HG02678 (cell line): ENCODE measurements around the gene PPP1R14D.

ENCODE experiments used
- ATAC-seq: cut with Tn5 transposase; IDR thresholded peaks from one replicate; pipeline ENCODE4 v1.9.1; 2021; ENCODE audit warnings: mild to moderate bottlenecking, moderate library complexity; ENCODE audit not compliant: unreplicated experiment

The PPP1R14D gene

DNA sequence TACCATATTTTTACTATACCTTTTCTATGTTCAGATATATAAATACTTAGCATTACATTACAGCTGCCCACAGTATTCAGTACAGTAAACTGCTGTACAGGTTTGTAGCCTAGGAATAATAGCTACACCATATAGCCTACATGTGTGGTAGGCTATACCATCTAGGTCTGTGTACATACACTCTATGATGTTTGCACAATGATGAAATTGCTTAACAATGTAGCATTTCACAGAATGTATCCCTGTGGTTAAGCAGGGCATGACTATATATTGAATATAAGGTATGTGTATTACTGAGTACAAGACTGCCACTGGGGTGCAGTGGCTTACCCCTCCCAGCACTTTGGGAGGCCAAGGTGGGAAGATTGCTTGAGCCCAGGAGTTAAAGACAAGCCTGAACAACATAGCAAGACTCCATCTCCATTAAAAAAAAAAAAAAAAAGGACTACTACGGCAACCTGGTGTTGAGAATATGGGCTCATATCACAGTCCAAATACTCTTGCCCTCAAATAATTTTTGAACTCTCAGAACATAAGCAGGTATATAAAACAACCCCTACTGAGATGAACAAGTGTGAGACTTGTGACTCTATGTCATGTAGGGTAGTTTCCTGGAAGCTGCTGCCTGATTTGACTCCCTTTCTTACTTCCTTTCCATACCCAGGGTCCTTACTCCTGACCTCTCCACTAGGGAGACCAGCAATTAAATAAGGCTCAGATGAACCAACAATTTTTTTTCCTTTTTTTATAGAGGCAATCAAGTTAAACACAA is 4.8 kb downstream of the PPP1R14D start:
- ATAC-seq = no peak

DNA sequence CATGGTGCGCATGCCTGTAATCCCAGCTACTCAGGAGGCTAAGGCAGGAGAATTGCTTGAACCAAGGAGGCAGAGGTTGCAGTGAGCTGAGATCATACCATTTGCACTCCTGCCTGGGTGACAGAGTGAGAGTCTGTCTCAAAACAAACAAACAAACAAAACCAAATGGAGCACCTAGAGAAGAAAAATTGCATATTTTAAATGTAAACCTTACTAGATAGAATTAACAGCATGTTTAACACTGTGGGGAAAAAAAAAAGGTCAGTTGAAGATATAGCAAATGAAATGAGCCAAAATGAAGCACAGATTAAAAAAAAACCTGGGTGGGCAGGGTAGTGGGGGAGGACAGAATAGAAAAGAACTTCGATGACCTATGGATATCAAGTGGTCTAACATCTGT is 7.3 kb downstream of the PPP1R14D start:
- no peak for ATAC-seq

DNA sequence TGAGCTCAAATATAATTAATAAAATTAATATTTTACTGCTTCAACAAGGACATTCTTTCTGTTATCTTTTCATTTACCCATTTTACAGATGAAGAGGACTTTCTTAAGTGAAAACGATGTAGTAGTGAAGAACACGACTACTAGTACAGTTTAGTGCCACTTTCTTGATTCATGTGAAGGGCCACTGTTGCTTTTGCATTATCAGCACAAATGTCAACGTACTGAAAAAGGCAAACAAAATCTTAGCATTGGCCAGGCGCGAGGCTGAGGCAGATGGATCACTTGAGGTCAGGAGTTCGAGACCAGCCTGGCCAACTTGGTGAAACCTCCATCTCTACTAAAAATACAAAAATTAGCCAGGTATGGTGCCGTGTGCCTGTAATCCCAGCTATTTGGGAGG is 9.5 kb downstream of the PPP1R14D start:
- ATAC-seq = no peak

DNA sequence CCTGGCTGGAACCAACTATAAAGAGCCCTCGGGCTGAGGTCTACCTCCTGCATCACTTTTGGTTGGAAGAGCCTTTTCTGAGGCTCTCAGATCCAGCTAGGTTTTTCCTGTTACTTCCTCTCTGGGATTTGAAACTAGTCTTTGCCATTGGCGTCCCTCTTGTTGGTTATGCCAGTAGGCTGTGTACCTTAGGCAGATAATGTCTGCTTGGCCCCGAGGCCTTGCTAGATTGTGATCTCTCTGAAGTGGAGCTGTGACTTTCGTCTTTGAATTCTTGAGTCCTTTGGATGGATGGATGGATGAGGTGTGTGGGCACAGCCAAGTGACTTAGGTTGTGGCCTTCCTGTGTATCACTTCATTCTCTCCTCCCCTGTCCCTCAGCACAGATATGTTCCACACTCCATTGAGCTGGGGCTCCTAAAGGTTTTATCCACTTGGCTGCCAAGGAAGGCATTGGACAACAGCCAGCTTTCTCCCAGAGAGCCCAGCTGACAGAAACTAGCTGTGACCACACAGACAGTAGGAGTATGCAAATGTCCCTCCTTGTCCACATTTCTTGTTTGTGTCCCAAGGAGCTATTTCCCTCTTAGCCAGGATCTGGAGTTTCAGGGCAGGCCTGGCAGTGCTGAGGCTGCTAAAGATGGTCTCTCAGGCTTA is 13.3 kb downstream of the PPP1R14D start:
- no peak for ATAC-seq

DNA sequence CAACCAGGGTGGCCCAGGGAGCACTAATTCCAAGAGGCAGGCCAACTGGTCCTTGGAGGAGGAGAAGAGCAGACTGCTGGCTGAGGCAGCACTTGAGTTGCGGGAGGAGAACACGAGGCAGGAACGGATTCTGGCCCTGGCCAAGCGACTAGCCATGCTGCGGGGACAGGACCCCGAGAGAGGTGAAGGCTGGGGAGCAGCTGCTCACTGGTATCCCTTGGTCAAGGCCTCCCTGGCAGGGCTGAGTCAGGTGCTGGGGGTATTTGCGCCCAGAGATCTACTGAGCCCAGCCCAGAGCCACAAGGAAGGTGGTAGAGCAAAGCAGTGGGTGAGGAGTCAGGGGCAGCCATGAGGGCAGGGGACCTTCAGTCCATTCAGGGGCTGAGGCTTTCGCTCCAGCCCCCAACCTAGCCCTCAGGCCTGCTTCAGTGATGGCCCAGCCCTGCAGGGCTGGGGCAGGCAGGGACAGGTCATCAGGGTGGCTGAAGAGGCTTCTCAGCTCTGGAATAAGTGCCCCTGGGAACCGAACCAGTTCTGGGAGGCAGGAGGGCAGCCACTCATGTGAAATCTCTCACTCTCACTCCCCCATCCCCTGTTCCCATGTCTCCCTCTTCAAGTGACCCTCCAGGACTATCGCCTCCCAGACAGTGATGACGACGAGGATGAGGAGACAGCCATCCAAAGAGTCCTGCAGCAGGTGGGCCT is 15.6 kb downstream of the PPP1R14D start:
- ATAC-seq = no peak

DNA sequence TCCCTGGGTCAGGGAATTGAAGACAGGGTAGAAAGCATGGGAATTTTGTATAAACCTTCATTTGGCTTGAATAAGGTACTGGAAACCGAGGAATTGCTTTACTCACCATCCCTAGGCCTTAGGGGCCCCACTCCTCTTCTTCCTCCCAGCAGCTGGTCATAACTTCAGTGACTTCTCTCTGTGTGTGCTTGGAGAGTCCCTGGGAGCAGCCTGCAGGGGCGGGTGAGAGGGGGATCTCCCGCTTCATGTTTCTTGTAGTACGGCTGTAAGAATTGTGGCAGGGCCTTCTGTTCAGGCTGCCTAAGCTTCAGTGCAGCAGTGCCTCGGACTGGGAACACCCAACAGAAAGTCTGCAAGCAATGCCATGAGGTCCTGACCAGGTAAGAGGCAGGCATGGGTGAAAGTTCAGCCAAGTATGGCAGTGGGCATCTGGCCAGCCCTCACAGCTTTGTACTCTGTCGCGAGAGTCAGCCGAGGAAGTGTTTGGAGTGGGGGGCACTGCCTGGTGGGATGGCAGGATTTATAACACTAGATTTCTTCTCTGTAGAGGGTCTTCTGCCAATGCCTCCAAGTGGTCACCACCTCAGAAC is 19.6 kb downstream of the PPP1R14D start:
- no peak for ATAC-seq

DNA sequence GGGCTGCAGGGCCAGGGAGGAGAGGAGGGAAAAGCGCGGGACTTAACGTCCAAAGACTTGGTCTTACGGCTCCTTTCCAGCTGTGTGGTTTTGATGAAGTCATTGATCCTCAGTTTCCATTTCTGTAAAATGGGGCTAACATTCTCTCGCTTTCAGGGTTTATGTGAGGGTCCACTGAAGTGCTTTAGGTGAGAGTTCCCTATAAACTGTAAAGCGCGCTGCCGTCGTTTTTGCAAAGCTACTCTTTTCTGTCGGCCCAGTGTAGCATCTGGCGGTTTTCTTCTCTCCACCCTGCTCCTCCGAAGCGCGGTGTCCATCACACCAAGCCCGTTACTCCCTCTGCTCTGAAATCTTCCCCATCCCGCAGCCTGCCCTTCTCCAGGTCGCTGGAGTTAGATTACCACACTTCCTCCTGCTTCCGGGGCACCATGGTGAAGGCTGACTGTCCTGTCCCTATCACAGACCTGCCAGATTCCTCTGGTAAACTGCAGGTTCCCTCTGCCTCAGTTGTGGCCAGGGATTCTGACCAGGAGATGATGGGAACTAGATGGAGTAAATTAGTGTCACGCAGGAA is 20.5 kb downstream of the PPP1R14D start:
- no peak for ATAC-seq

DNA sequence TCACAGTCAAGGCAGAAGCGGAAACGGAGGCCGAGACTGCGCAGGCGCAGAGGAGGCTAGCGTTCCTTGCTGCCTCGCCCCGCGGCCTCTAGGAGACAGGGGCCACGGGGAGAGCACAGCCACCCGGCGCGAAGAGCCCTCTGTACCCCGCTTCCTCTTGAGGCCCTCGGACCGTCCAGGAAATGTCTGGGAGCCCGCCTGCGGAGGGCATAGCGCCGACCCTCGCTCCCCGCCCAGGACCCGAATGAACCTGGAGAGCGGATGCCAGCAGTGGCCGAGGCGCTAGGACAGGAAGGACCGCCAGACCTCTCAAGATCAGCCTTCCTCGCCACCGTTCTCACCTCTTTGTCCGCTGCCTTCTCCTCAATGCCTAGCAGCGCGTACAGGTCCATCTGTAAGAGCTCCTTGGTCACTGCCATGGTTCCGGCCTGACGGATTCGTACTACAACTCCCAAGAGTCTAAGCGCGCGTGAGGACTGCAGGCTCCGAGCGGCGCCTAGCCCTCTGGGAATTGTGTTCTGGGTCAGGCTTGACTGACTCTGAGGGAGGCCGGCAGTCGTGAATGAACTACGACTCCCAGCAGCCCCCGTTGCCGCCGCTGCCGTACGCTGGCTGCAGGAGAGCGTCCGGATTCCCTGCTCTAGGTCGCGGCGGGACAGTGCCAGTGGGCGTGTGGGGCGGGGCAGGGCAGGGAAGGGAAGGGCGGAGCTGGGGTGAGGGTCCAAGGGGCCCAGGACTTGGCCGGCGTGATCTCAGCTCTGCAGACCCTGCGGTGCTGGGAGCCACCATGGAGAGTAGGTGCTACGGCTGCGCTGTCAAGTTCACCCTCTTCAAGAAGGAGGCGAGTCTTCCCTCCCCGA is 21.2 kb downstream of the PPP1R14D start, which contains the start of the genes DNAJC17 and ZFYVE19:
DNAJC17 (minus strand) TSS at position 446 of the 860 bp plus-strand sequence; CDS start at position 419, 27 bp downstream.
ZFYVE19 (plus strand) TSS at position 62 of the 860 bp plus-strand sequence; CDS start at position 563, 501 bp downstream.
- ATAC-seq = peak; percentile 93

DNA sequence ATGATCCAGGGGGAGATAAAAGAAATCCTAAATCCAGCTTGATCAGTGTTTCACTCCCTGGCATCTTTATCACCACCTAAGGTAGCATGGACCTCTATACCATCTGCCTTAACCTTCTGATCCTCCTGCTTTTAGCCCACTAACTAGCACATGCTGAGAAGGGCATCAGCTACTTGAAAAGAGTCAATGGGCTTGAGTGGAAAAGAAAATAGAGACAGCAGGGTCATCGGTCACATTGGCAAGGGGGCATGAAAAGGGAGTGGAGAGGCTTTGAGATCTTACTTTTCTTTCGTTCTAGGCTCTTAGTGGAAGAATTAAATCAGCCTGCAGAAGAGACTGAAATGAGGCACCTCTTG is 21.9 kb downstream of the PPP1R14D start:
- ATAC-seq = no peak

DNA sequence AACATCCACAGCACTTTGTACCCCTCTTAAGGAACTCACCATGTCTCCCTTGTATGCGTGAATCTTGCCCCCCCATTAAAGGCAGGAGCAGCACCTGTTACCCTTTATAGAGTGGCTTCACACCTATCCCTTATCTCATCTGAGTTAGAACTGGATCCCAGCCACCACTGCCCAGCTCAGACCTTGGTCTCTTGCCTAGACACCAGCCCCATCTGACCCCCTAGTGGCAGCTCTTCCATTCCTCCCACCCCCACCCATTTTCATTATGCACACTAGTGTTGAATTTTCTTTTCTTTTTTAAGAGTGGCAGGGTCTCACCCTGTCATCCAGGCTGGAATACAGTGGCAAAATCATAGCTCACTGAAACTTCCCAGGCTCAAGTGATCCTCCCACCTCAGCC is 24.8 kb downstream of the PPP1R14D start:
- no peak for ATAC-seq

DNA sequence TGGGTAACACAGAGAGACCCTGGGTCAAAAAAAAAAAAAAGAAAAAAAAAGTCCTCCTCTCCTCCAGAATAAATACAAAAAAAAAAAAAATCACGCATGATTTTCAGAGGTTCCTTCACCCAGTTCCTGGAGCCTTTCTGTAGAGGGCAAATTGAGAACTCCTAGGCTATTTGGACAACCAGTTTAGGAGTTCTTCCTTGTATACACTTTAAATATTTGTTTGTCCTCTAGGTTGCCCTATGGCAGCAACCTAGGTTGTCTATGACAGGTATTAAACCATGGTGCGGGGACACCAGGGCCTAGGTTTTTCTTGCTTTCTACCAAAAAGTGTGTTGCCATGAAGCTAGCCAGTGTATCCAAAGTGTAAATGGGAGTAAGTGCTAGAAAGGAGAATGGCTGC is 25.4 kb downstream of the PPP1R14D start:
- no peak for ATAC-seq

DNA sequence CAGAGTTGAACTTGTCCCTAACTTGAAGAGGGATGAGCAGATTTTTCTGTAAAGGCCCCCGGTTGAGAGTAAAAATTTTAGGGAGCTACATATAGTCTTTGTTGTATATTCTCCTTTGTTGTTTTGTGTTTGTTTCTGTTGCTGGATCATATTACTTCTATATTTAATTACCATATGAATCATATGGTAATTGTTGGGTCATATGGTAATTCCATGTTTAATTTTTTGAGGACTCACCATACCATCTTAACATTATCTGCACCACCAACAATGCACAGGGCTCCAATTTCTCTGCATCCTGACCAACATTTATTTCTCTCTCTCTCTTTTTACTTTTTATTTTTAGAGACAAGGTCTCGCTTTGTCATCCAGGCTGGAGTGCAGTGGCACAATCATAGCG is 29.0 kb downstream of the PPP1R14D start:
- ATAC-seq = no peak

DNA sequence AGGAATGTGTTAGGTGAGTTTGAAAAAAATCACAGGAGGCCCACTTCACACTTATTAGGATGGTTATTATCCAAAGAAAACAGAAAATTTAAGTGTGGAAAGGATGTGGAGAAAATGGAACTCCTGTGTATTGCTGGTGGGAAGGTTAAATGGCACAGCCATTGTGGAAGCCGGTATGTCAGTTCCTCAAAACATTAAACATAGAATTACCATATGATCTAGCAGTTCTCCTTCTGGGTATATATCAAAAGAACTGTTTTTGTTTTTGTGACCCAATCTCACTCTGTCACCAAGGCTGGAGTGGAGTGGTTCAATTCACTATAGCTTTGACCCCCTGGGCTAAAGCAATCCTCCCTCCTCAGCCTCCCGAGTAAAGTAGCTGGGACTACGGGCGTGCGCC is 32.0 kb downstream of the PPP1R14D start:
- ATAC-seq = no peak

DNA sequence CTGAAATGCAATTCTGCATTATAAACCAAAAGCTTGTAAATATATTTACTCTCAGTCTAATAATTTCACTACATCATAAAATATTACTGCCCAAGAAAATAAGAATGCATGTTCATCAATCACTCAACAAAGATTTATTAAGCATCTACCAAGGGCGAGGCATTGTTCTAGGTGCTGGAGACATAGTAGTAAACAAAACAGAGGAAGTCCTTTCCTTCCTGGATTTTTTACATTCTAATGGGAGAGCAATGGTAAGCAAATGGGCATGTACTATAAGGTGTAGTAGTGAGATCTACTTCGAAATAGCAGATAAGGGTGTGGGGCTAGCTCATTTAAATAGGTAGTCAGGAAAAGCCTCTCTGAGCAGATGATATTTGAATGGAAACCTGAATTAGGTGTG is 32.5 kb downstream of the PPP1R14D start:
- no peak for ATAC-seq

DNA sequence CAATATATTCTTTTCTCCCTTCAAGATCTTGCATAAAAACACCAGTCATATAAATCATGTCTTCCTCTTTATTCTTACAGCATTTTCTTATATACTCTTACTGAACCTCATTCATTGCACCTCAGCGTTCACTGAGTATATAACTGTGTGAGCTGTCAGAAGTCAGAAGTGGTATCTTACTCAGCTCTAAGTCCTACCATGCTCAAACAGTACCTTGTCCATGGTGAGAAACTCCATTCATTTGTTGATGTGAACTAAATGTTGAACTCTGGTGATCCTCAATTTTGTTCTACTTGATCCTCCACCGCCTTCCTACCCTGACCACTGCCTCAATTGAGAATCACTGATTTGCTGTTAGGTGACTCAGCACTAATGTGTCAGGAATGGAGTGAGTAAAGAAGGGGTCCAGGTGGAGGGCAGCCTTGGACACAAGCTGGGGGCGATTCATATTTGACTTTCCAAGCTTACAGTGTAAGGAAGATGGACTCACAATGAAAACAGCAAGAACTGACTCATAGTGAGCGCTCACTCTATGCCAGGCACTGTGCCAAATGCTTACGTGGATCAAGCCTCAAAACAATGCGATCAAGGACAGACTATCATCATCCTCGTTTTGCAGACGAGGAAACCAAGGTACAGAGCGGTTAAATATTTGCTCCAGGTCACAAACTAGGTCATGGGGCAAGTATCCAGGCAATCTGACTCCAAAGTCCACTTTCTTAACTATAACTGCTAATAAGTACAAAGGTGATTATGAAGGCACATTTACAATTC is 35.1 kb downstream of the PPP1R14D start:
- ATAC-seq = no peak

DNA sequence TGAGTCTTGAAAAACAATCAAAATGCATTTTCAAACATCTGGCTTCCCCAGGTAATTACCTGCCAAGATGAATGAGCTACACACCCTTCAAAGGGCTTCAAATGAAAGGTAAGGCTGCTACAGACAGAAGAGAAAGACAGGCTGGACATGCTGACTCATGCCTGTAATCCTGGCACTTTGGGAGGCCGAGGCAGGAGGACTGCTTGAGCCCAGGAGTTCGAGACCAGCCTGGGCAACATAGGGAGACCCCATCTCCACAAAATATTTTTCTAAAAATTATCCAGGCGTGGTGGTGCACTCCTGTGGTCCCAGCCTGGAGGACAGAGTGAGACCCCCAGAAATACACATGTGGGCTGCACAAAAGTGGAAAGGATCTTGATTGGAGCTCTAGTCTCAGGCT is 36.1 kb downstream of the PPP1R14D start:
- no peak for ATAC-seq

DNA sequence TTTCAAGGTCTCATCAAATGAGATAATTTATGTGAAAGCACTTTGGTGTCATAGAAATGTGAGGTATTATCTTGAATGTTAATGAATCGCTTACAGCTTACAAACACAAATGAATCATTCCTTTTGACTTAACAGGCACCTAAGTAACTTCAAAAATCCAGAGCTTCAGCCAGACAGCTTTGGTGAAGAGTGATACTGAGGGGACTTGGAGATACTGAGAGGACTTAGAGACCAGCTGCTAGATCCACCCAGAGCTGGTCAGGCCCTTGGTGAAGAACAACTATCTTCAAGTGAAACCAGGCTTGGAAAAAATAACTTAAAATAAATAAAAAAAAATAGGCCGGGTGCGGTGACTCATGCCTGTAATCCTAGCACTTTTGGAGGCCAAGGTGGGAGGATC is 37.8 kb downstream of the PPP1R14D start:
- no peak for ATAC-seq

DNA sequence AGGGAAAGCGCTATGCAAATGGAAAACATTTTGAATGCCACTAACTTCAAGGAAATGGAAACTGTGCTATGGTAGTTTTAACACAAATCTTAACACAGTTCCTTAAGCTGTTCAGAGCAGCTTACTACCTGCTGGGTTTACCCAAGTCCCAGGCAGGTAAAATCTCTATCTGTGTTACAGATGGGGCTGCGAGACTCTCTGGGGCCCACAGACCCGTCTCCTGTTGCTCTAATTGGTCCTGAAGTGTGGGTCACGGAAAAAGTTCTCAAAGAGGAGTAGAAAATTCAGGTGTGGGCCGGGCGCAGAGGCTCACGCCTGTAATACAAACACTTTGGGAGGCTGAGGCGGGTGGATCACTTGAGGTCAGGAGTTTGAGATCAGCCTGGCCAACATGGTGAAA is 38.5 kb downstream of the PPP1R14D start:
- ATAC-seq = no peak

DNA sequence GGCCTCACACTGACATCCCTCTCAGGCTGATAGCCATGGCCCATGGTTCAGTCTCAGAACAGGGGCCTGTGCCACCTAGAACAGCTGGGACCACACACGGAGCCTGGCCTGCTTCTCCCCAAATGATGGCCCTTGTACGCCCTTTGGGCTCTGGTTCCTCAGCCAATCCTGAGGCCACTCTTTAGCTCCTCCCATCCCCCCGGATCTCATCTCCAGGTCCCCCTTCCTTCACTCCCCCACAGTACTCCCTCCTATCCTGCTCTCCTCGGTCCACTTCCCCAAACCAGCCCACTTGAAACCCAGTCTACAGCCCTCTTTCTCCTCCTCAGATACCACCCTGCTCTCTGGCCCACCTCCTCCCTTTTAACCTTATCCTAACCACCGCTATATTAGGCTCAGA is 39.4 kb downstream of the PPP1R14D start:
- no peak for ATAC-seq
